Trophoblast cell (in vitro differentiated cells and primary cell): ENCODE data around the gene ELF3.

Experiments
- DNase-seq, 2 donors: peaks; one replicate each; pipeline ENCODE4 v3.0.0-alpha.2; 2016
- H2AFZ ChIP-seq: 2 replicates; pipeline ENCODE4 v1.6.1; 2013; ENCODE audit warnings: low read length, moderate library complexity, mild to moderate bottlenecking; ENCODE audit not compliant: insufficient read depth, poor library complexity
- H2AK5ac ChIP-seq: 2 replicates; pipeline ENCODE4 v1.6.1; 2013; ENCODE audit warnings: mild to moderate bottlenecking, low read length
- H2BK120ac ChIP-seq: 2 replicates; pipeline ENCODE4 v1.6.1; 2013; ENCODE audit warnings: low read length, mild to moderate bottlenecking, moderate library complexity; ENCODE audit not compliant: insufficient read depth, poor library complexity
- H2BK12ac ChIP-seq: 2 replicates; pipeline ENCODE4 v1.6.1; 2013; ENCODE audit warnings: mild to moderate bottlenecking, low read length, moderate library complexity
- H2BK5ac ChIP-seq: 2 replicates; pipeline ENCODE4 v1.6.1; 2013; ENCODE audit warnings: low read length, low read depth, moderate library complexity, mild to moderate bottlenecking; ENCODE audit not compliant: poor library complexity
- H3K14ac ChIP-seq: 2 replicates; pipeline ENCODE4 v1.6.1; 2013; ENCODE audit warnings: mild to moderate bottlenecking, low read length
- H3K18ac ChIP-seq: 2 replicates; pipeline ENCODE4 v1.6.1; 2013; ENCODE audit warnings: mild to moderate bottlenecking, low read length
- H3K23ac ChIP-seq: 2 replicates; pipeline ENCODE4 v1.6.1; 2013; ENCODE audit warnings: low read length
- H3K27ac ChIP-seq: 2 replicates; pipeline ENCODE4 v1.5.1; 2013; ENCODE audit warnings: low read depth, mild to moderate bottlenecking, inconsistent platforms, low read length, moderate library complexity
- H3K27me3 ChIP-seq: 2 replicates; pipeline ENCODE4 v1.6.1; 2013; ENCODE audit warnings: inconsistent platforms, mild to moderate bottlenecking, low read length, moderate library complexity; ENCODE audit not compliant: insufficient read depth
- H3K36me3 ChIP-seq, 2 experiments: 1 replicate in 1 of 2; 2 replicates in 1 of 2; pipeline ENCODE4 v1.6.1; 2013; ENCODE audit warnings: low read length in 2 of 2, mild to moderate bottlenecking in 2 of 2, moderate library complexity in 1 of 2; ENCODE audit not compliant: insufficient read depth in 2 of 2, control insufficient read depth in 1 of 2
- H3K4ac ChIP-seq: 2 replicates; pipeline ENCODE4 v1.6.1; 2013; ENCODE audit warnings: low read depth, mild to moderate bottlenecking, low read length, moderate library complexity
- H3K4me1 ChIP-seq, 2 experiments: 1 replicate in 1 of 2; 2 replicates in 1 of 2; pipeline ENCODE4 v1.6.1; 2013; ENCODE audit warnings: low read length in 2 of 2, mild to moderate bottlenecking in 2 of 2, moderate library complexity in 1 of 2; ENCODE audit not compliant: insufficient read depth in 2 of 2, control insufficient read depth in 1 of 2
- H3K4me2 ChIP-seq: 2 replicates; pipeline ENCODE4 v1.6.1; 2013; ENCODE audit warnings: inconsistent platforms, mild to moderate bottlenecking, low read length, moderate library complexity
- H3K4me3 ChIP-seq: 2 replicates; pipeline ENCODE4 v1.5.1; 2013; ENCODE audit warnings: mild to moderate bottlenecking, low read depth, low read length, inconsistent platforms
- H3K79me1 ChIP-seq: one replicate; pipeline ENCODE4 v1.6.1; 2013; ENCODE audit warnings: low read length
- H3K79me2 ChIP-seq: 2 replicates; pipeline ENCODE4 v1.6.1; 2013; ENCODE audit warnings: low read length, mild to moderate bottlenecking; ENCODE audit not compliant: control insufficient read depth, insufficient read depth, poor library complexity
- H3K9ac ChIP-seq: 2 replicates; pipeline ENCODE4 v1.6.1; 2013; ENCODE audit warnings: mild to moderate bottlenecking, low read length
- H3K9me3 ChIP-seq: 2 replicates; pipeline ENCODE4 v1.6.1; 2013; ENCODE audit warnings: low read depth, mild to moderate bottlenecking, control low read depth, inconsistent platforms, low read length; ENCODE audit not compliant: insufficient read depth
- H4K12ac ChIP-seq: 2 replicates; pipeline ENCODE4 v1.6.1; 2013; ENCODE audit warnings: low read depth, mild to moderate bottlenecking, low read length, moderate library complexity
- H4K8ac ChIP-seq: 2 replicates; pipeline ENCODE4 v1.6.1; 2013; ENCODE audit warnings: low read depth, mild to moderate bottlenecking, low read length, moderate library complexity
- H4K91ac ChIP-seq: one replicate; pipeline ENCODE4 v1.6.1; 2013; ENCODE audit warnings: low read depth, mild to moderate bottlenecking, low read length, moderate library complexity
- WGBS: extraction: QIAGEN DNeasy Blood & Tissue Kit; methylation state at CpG from one replicate; pipeline ENCODE4 v1.1.7; 2013; ENCODE audit warnings: missing lambda C conversion rate; ENCODE audit not compliant: insufficient read length, insufficient coverage; ENCODE audit errors: extremely low coverage; 5-methylcytosine and 5-hydroxymethylcytosine counted together

The ELF3 gene

GRCh38 chr1:201983380-201983805 lies 27.0 kb upstream of the ELF3 start:
- Histone ChIP-seq H3K27ac (peak overlapping the region; percentile 65), H3K18ac (no peak overlapping the region), H3K27me3 (no peaks in the 10 kb centered on the region), H3K36me3 (peaks cover 0 to under 1% of the 10 kb centered on the region in 2 experiments), H3K9ac (peak overlapping the region; percentile 73), H3K4me3 (peak overlapping the region; percentile 94), H2BK120ac (no peak overlapping the region), H3K4ac (no peak overlapping the region), H4K12ac (peak overlapping the region; percentile 39), H2AFZ (peak overlapping the region; percentile 87), H3K4me1 (peaks cover 2 to 4% of the 10 kb centered on the region in 2 experiments), H4K91ac (peak overlapping the region; percentile 86), H4K8ac (peak overlapping the region; percentile 98), H2BK12ac (no peak overlapping the region), H2BK5ac (no peak overlapping the region), H3K79me2 (peaks cover 11% of the 10 kb centered on the region), H2AK5ac (no peak overlapping the region), H3K14ac (peak overlapping the region; percentile 57), H3K23ac (no peak overlapping the region), H3K79me1 (peaks cover 6% of the 10 kb centered on the region), H3K4me2 (peak overlapping the region; percentile 89), H3K9me3 (no peaks in the 10 kb centered on the region)
- peak in 1 of 2 donors; percentile 87 for DNase-seq
- no CpG with 5 or more reads among the region's 11 CpGs for WGBS

DNA sequence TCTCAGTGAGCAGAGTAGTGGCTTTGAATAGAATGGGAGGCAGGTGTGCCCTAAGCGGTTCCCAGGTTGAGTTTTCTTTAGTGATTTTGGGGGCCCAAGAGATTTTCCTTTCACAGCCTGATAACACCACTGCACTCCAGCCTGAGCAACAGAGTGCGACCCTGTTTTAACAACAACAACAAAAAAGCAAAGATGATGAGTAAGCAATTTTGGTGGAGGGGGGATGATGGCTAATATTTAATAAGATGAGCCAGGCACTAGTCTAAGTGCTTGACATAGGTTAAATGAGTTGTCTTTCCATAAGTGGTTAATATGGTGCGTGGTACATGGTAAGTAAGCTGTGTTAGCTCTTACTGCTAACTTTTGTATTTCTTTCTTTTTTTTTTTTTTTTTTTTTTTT lies 25.9 kb upstream of the ELF3 start:
- Histone ChIP-seq H3K4me2 (no peak overlapping the region), H3K36me3 (peaks cover 5 to 9% of the 10 kb centered on the region in 2 experiments), H4K8ac (no peak overlapping the region), H3K9me3 (no peaks in the 10 kb centered on the region), H3K14ac (no peak overlapping the region), H3K18ac (no peak overlapping the region), H3K79me2 (peaks cover 11% of the 10 kb centered on the region), H2AFZ (no peak overlapping the region), H3K27me3 (no peaks in the 10 kb centered on the region), H2BK12ac (no peak overlapping the region), H2BK5ac (no peak overlapping the region), H2BK120ac (no peak overlapping the region), H4K91ac (no peak overlapping the region), H4K12ac (no peak overlapping the region), H3K79me1 (peaks cover 6% of the 10 kb centered on the region), H2AK5ac (no peak overlapping the region), H3K27ac (no peak overlapping the region), H3K23ac (no peak overlapping the region), H3K4ac (peak overlapping the region; percentile 49), H3K4me3 (no peak overlapping the region), H3K4me1 (peaks cover 2 to 4% of the 10 kb centered on the region in 2 experiments), H3K9ac (no peak overlapping the region)
- no CpG with 5 or more reads among the region's 3 CpGs for WGBS
- no peak for DNase-seq

DNA sequence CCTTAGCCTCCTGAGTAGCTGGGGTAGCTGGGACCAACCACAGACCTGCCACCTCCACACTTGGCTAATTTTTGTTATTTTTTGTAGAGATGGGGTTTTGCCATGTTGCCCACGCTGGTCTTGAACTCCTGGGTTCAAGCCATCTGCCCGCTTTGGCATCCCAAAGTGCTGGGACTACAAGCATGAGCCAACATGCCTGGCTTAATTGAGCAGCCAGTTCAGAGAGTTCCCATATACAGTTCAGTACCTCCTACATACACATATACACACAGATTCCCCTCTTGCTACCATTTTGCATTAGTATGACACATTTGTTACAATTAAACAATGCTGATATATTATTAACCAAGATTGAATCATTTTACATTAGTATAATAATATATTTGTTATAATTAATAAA lies 25.0 kb upstream of the ELF3 start:
- no peak overlapping the region for H2BK12ac ChIP-seq
- H3K4me1 ChIP-seq = peaks cover 2 to 4% of the 10 kb centered on the region in 2 experiments
- no peaks in the 10 kb centered on the region for H3K27me3 ChIP-seq
- peaks cover 11% of the 10 kb centered on the region for H3K79me2 ChIP-seq
- H3K18ac ChIP-seq = no peak overlapping the region
- H3K79me1 ChIP-seq = peaks cover 6% of the 10 kb centered on the region
- H3K9me3 ChIP-seq = no peaks in the 10 kb centered on the region
- no peak overlapping the region for H3K4me3 ChIP-seq
- peaks cover 10 to 16% of the 10 kb centered on the region in 2 experiments for H3K36me3 ChIP-seq
- H3K23ac ChIP-seq = no peak overlapping the region
- no peak overlapping the region for H3K9ac ChIP-seq
- H3K27ac ChIP-seq = no peak overlapping the region
- H4K91ac ChIP-seq = no peak overlapping the region
- no peak overlapping the region for H4K8ac ChIP-seq
- WGBS = no CpG with 5 or more reads among the region's 2 CpGs
- DNase-seq = no peak
- H2AK5ac ChIP-seq = no peak overlapping the region
- H2BK5ac ChIP-seq = no peak overlapping the region
- H2BK120ac ChIP-seq = no peak overlapping the region
- H4K12ac ChIP-seq = no peak overlapping the region
- H3K4me2 ChIP-seq = no peak overlapping the region
- H2AFZ ChIP-seq = no peak overlapping the region
- no peak overlapping the region for H3K14ac ChIP-seq
- H3K4ac ChIP-seq = no peak overlapping the region

GRCh38 chr1:201988601-201989000 lies 21.8 kb upstream of the ELF3 start:
- peaks cover 2 to 4% of the 10 kb centered on the region in 2 experiments for H3K4me1 ChIP-seq
- H2BK120ac ChIP-seq = no peak overlapping the region
- H3K4me2 ChIP-seq = no peak overlapping the region
- H4K12ac ChIP-seq = no peak overlapping the region
- H2AK5ac ChIP-seq = no peak overlapping the region
- H2AFZ ChIP-seq = no peak overlapping the region
- H3K18ac ChIP-seq = no peak overlapping the region
- H4K8ac ChIP-seq = no peak overlapping the region
- H3K4ac ChIP-seq = no peak overlapping the region
- H3K14ac ChIP-seq = no peak overlapping the region
- no peak overlapping the region for H3K9ac ChIP-seq
- H3K79me1 ChIP-seq = no peaks in the 10 kb centered on the region
- no peaks in the 10 kb centered on the region for H3K9me3 ChIP-seq
- H3K36me3 ChIP-seq = peaks cover 22 to 31% of the 10 kb centered on the region in 2 experiments
- H3K79me2 ChIP-seq = peaks cover 6% of the 10 kb centered on the region
- no peak overlapping the region for H3K27ac ChIP-seq
- no peak overlapping the region for H2BK12ac ChIP-seq
- DNase-seq = no peak
- no peaks in the 10 kb centered on the region for H3K27me3 ChIP-seq
- H4K91ac ChIP-seq = no peak overlapping the region
- no CpG with 5 or more reads among the region's 7 CpGs for WGBS
- no peak overlapping the region for H3K23ac ChIP-seq
- H2BK5ac ChIP-seq = no peak overlapping the region
- H3K4me3 ChIP-seq = no peak overlapping the region
